ENCODE measurements around the gene GPR22. TPM values are rescaled to one million over a fixed set of nuclear protein-coding genes. Genes with fewer than 3 reads are reported as not detected.

The GPR22 gene
- total and polyA plus RNA-seq, 12 donors: 0.06 to 6.0 (median 1.0) TPM; not detected in 3

DNA sequence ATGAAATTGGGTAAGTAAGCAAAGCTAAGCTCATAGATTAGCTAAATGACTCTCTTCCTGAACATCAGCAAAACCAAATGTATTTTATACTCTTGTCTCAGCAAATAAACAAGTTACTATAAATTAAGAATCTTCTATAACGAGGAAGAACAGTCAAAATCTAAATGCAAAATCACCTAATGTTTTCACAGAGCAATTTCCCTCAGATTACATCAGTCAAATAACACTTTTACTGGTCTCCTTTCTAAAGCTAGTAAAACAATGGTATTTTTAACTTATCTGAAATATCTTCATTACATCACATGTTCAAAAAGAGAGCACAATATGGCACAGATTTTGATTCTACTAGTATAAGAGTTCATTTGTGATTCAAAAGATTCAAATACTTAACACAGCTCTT lies 16.5 kb upstream of the GPR22 start:
- H3K27me3 ChIP-seq: no peaks in the 10 kb centered on the region
- H3K4me3 ChIP-seq: no peak overlapping the region
- TF ChIP-seq, protein P1, sequence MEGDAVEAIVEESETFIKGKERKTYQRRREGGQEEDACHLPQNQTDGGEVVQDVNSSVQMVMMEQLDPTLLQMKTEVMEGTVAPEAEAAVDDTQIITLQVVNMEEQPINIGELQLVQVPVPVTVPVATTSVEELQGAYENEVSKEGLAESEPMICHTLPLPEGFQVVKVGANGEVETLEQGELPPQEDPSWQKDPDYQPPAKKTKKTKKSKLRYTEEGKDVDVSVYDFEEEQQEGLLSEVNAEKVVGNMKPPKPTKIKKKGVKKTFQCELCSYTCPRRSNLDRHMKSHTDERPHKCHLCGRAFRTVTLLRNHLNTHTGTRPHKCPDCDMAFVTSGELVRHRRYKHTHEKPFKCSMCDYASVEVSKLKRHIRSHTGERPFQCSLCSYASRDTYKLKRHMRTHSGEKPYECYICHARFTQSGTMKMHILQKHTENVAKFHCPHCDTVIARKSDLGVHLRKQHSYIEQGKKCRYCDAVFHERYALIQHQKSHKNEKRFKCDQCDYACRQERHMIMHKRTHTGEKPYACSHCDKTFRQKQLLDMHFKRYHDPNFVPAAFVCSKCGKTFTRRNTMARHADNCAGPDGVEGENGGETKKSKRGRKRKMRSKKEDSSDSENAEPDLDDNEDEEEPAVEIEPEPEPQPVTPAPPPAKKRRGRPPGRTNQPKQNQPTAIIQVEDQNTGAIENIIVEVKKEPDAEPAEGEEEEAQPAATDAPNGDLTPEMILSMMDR (IDR thresholded peaks at IDR 0.05): no peak
- no peak for TF ChIP-seq POLR2A (IDR thresholded peaks at IDR 0.05)
- intact Hi-C loops (cut with DNase I): no loop called here
- no peaks in the 10 kb centered on the region for H3K4me1 ChIP-seq (replicated peaks in 1 of 2)
- H3K36me3 ChIP-seq (replicated peaks in 1 of 2): no peaks in the 10 kb centered on the region
- no peak for DNase-seq
- H3K9me3 ChIP-seq (replicated peaks in 1 of 3): no peaks in the 10 kb centered on the region
- no peak overlapping the region for H3K27ac ChIP-seq
- WGBS, 4 donors: 87 to 95% (median 92%) methylated on average over 1 of the region's 1 CpG

DNA sequence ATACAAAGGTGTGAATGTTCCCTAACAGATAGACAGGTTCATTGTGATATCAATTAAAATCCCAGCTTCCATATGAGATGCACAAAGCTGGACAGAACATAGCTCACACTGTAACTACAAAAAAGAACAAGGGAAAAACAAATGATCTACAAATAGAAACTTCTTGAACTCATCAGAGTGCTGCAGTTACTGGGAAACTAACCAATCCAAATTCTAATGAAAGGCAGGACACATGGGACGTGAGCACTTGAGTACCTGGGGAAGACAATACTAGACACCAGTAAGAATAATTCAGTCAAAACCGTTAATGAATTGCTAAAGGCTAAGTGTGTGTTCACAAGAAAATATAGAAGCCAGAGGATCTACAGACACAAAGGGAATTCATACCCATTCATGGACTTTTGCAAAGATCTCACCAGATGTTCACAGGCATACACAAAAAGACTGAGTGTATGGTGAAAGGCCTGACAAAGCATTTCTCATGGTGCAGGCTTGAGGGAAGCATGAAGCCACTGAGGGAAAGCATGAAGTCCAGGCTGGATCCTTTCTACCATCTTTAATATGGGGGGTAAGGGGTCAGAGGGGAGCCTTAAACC lies 7.8 kb upstream of the GPR22 start:
- H3K36me3 ChIP-seq (replicated peaks in 1 of 2): no peaks in the 10 kb centered on the region
- no peak overlapping the region for H3K4me3 ChIP-seq
- H3K27ac ChIP-seq: no peak overlapping the region
- intact Hi-C loops (cut with DNase I): loop anchor here (5.0 to 10.0 kb wide), 4 partner anchors 263 to 413 kb away; no protein-coding TSS in a partner anchor
- 71 to 85% (median 81%) methylated on average over 2 of the region's 2 CpGs for WGBS, 4 donors
- H3K4me1 ChIP-seq (replicated peaks in 1 of 2): no peaks in the 10 kb centered on the region
- TF ChIP-seq, protein P1 (IDR thresholded peaks at IDR 0.05): no peak
- TF ChIP-seq POLR2A (IDR thresholded peaks at IDR 0.05): no peak
- no peak for DNase-seq
- H3K9me3 ChIP-seq (replicated peaks in 1 of 3): peaks cover 0 to 3% (median 0%) of the 10 kb centered on the region in 3 donors
- H3K27me3 ChIP-seq: no peaks in the 10 kb centered on the region

DNA sequence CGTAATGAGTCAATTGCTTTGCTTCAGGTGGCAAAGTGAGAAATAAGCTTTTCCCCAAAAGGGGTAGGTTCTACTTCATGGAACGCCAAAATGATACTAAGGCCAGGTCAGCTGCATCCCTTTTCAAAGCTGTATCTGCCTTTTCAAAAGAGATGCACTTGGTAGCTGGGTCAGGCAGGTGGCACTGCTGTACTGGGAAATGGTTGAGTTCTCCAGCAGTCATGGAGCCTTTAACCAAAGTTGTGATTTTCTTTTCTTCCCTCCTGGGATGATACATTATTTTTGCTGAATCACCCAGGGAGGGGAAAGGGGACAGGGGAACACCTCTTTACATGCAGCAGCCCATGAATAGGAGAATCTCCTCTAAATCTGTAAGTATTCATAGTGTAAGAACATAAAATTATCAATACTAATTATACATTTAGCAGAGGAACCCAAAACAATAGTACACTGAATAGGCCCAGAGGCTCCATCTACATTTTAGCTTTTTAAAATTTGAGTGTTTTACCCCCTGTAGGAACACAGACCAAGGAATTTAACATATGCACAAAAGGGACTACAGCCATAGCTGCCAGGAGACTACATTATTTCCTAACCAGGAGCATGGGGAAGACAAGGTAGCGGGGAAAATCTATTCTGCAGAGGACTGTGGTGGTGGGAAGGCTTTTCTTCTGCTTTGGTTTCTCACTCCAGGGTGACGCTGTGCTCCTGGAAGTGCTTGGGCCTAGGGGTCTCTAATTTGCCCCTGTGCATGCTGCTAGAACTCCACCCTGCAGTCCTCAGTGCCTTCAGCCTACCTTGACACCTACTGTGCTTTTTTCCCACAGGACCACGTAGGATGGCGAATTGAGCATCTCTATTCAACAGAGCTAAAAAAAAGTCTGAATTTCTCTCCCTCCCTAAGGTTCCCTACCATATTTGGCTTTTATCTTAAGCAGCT lies 6.4 kb upstream of the GPR22 start:
- no peaks in the 10 kb centered on the region for H3K36me3 ChIP-seq (replicated peaks in 1 of 2)
- TF ChIP-seq, protein P1 (IDR thresholded peaks at IDR 0.05): peak; percentile 50 to 88 (median 82)
- TF ChIP-seq POLR2A (IDR thresholded peaks at IDR 0.05): no peak
- peaks cover 0 to 3% (median 0%) of the 10 kb centered on the region in 3 donors for H3K9me3 ChIP-seq (replicated peaks in 1 of 3)
- intact Hi-C loops (cut with DNase I): loop anchor here (5.0 to 10.0 kb wide), 4 partner anchors 261 to 411 kb away; no protein-coding TSS in a partner anchor
- WGBS, 4 donors: 75 to 80% (median 79%) methylated on average over 6 of the region's 6 CpGs
- no peaks in the 10 kb centered on the region for H3K4me1 ChIP-seq (replicated peaks in 1 of 2)
- no peak overlapping the region for H3K27ac ChIP-seq
- no peaks in the 10 kb centered on the region for H3K27me3 ChIP-seq
- DNase-seq: peak; percentile 51 to 85 (median 66)
- no peak overlapping the region for H3K4me3 ChIP-seq

DNA sequence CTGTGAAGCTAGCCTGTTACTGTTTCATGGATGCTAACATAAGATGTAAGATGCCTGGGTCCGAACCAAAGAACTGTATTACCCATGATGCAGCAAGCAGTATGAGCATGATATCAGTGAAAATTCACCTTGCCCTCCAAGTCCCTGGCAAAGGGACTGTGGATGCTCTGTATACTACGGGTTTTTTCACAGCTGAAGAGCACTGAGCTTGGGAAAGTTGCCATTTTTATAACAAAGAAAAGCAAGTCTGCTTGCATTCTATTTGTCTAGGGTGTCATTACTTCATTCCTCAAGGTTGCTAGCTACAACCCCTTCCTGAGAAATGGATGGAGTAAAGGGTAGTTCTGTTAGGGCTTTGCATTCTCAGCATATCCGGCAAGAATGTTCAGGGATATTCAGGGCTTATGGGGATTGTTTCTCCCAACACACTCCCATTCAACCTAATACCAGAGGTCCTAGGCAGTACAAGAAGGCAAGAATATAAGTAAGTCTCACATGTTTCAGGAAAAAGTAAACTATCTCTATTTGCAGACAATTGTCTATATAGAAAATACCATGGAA lies 5.1 kb upstream of the GPR22 start:
- Histone ChIP-seq H3K4me3 (no peak overlapping the region), H3K9me3 (replicated peaks in 1 of 3) (peaks cover 0 to 3% (median 0%) of the 10 kb centered on the region in 3 donors), H3K4me1 (replicated peaks in 1 of 2) (no peaks in the 10 kb centered on the region), H3K27me3 (no peaks in the 10 kb centered on the region), H3K27ac (no peak overlapping the region), H3K36me3 (replicated peaks in 1 of 2) (no peaks in the 10 kb centered on the region)
- WGBS, 4 donors: 77 to 88% (median 86%) methylated on average over 3 of the region's 3 CpGs
- DNase-seq: no peak
- TF ChIP-seq, protein P1 (IDR thresholded peaks at IDR 0.05): no peak
- no peak for TF ChIP-seq POLR2A (IDR thresholded peaks at IDR 0.05)
- intact Hi-C loops (cut with DNase I): loop anchor here (5.0 to 10.0 kb wide), 4 partner anchors 260 to 410 kb away; no protein-coding TSS in a partner anchor

Measured in adrenal gland (tissue), 12 donors.